Cortex of kidney (tissue), 1 donor: Measurements from ENCODE around the gene SARS2.
"Not testable (repeated sequence)": the region's sequence is repeated elsewhere in the genome, so short reads cannot be mapped to it uniquely, and the experiment has no call there.

Experiments used
- DNase-seq: peaks from one replicate; lab custom pipeline; 2025; lab: John Stamatoyannopoulos, UW

The SARS2 gene

GRCh38 chr19:38892841-38893240 lies 37.7 kb downstream of the SARS2 start:
- DNase-seq = no peak

GRCh38 chr19:38891771-38892170 lies 38.8 kb downstream of the SARS2 start:
- DNase-seq = no peak

- DNase-seq = no peak
Measured at GRCh38 chr19:38890686-38891085, 39.9 kb downstream of the SARS2 start.

- DNase-seq = no peak
Measured at GRCh38 chr19:38889803-38890202, 40.8 kb downstream of the SARS2 start.

GRCh38 chr19:38888876-38889275 lies 41.7 kb downstream of the SARS2 start:
- no peak for DNase-seq

GRCh38 chr19:38884691-38885090 lies 45.9 kb downstream of the SARS2 start:
- not testable (repeated sequence) for DNase-seq

- DNase-seq = no peak
Measured at GRCh38 chr19:38883286-38883685, 47.3 kb downstream of the SARS2 start.

- no peak for DNase-seq
Measured at GRCh38 chr19:38880882-38881609, 49.5 kb downstream of the SARS2 start.

- DNase-seq = no peak
Measured at GRCh38 chr19:38880076-38880881, 50.3 kb downstream of the SARS2 start.

- no peak for DNase-seq
Measured at GRCh38 chr19:38879400-38879751, 51.2 kb downstream of the SARS2 start.

- no peak for DNase-seq
Measured at GRCh38 chr19:38878575-38879399, 51.8 kb downstream of the SARS2 start.

GRCh38 chr19:38877781-38878574 lies 52.6 kb downstream of the SARS2 start, which contains the start of gene RINL:
RINL (minus strand) TSS chr19:38878275; CDS start chr19:38876742, 1,533 bp downstream.
- no peak for DNase-seq

GRCh38 chr19:38875656-38876395 lies 54.7 kb downstream of the SARS2 start:
- no peak for DNase-seq

GRCh38 chr19:38873400-38873799 lies 57.2 kb downstream of the SARS2 start:
- not testable (repeated sequence) for DNase-seq

- no peak for DNase-seq
Measured at GRCh38 chr19:38870612-38871011, 60.0 kb downstream of the SARS2 start.

- DNase-seq = no peak
Measured at GRCh38 chr19:38869836-38870607, 60.5 kb downstream of the SARS2 start.

- DNase-seq = no peak
Measured at GRCh38 chr19:38869160-38869835, 61.3 kb downstream of the SARS2 start.

- DNase-seq = no peak
Measured at GRCh38 chr19:38868551-38868950, 62.0 kb downstream of the SARS2 start.

GRCh38 chr19:38867171-38867780 lies 63.3 kb downstream of the SARS2 start:
- DNase-seq = no peak
